Cardiac muscle cell (in vitro differentiated cells and primary cell): ENCODE results near the gene NPDC1. TPM values are rescaled to one million over a fixed set of nuclear protein-coding genes. Genes with fewer than 3 reads are reported as not detected.

Source experiments
- DNase-seq, 2 donors: peaks; one replicate each; pipeline versions ENCODE4 v3.0.0 to v3.0.0-alpha.2; 2010 to 2017; ENCODE audit warnings: low read depth in 1 of 2, low spot score in 1 of 2
- H3K27ac ChIP-seq: fragments of 200-600 bp; sonication (generic); 2 replicates; pipeline ENCODE4 v1.5.1; 2016
- H3K27me3 ChIP-seq: fragments of 200-600 bp; sonication (generic); 2 replicates; pipeline ENCODE4 v1.6.0; 2016; ENCODE audit warnings: control low read depth
- H3K36me3 ChIP-seq: fragments of 200-600 bp; sonication (generic); 2 replicates; pipeline ENCODE4 v1.5.1; 2016; ENCODE audit warnings: control low read depth
- H3K4me1 ChIP-seq: fragments of 200-600 bp; sonication (generic); 2 replicates; pipeline ENCODE4 v1.8.1; 2017; ENCODE audit warnings: low read depth, mild to moderate bottlenecking, mixed run types
- H3K4me3 ChIP-seq: fragments of 200-600 bp; sonication (generic); 2 replicates; pipeline ENCODE4 v1.5.1; 2016; ENCODE audit warnings: mild to moderate bottlenecking
- H3K9me3 ChIP-seq: fragments of 200-600 bp; sonication (generic); 2 replicates; pipeline ENCODE4 v1.5.1; 2017; ENCODE audit warnings: low read depth, mild to moderate bottlenecking, control low read depth
- CTCF ChIP-seq: IDR thresholded peaks from 2 replicates; pipeline ENCODE4 v1.5.1; 2012; ENCODE audit warnings: low read depth, mild to moderate bottlenecking, low read length
- polyA plus RNA-seq: library from polyadenylated mRNA; unstranded; fragments of >200 nt; fragmentation: Nextera tagmentation; extraction: Ambion mirVana; gene quantifications from 2 replicates; pipeline ENCODE4 v1.2.1, GENCODE V29; 2016
- total RNA-seq: library from RNA; depleted of rRNA; stranded (reverse); fragments of >200 nt; gene quantifications from 2 replicates; pipeline ENCODE4 v1.2.3, GENCODE V29; 2016

Gene NPDC1
- total and polyA plus RNA-seq, 2 experiments from 2014 or later, result 65.1 to 94.9 TPM

GRCh38 chr9:137042751-137043727 is 2.9 kb downstream of the NPDC1 start:
- H3K27me3 ChIP-seq, result peaks cover 35% of the 10 kb centered on the region
- H3K27ac ChIP-seq, result no peak overlapping the region
- H3K4me1 ChIP-seq, result peaks cover 5% of the 10 kb centered on the region
- H3K4me3 ChIP-seq, result no peak overlapping the region
- no peaks in the 10 kb centered on the region for H3K36me3 ChIP-seq
- no peak for TF ChIP-seq CTCF
- H3K9me3 ChIP-seq, result no peaks in the 10 kb centered on the region
- DNase-seq, result no peak

- Histone ChIP-seq H3K27me3 (peaks cover 24% of the 10 kb centered on the region), H3K4me3 (no peak overlapping the region), H3K27ac (no peak overlapping the region), H3K36me3 (no peaks in the 10 kb centered on the region), H3K4me1 (peaks cover 5% of the 10 kb centered on the region), H3K9me3 (no peaks in the 10 kb centered on the region)
- no peak for DNase-seq
- TF ChIP-seq CTCF, result no peak
Measured at GRCh38 chr9:137041124-137041523, 4.9 kb downstream of the NPDC1 start.

GRCh38 chr9:137040568-137040967 is 5.4 kb downstream of the NPDC1 start:
- Histone ChIP-seq H3K9me3 (no peaks in the 10 kb centered on the region), H3K36me3 (no peaks in the 10 kb centered on the region), H3K4me1 (peaks cover 5% of the 10 kb centered on the region), H3K27me3 (peaks cover 24% of the 10 kb centered on the region), H3K4me3 (no peak overlapping the region), H3K27ac (no peak overlapping the region)
- DNase-seq, result no peak
- TF ChIP-seq CTCF, result no peak

GRCh38 chr9:137039611-137040366 is 6.2 kb downstream of the NPDC1 start:
- no peak overlapping the region for H3K4me3 ChIP-seq
- no peak for TF ChIP-seq CTCF

GRCh38 chr9:137038916-137039315 is 7.1 kb downstream of the NPDC1 start:
- DNase-seq, result no peak
- Histone ChIP-seq H3K4me1 (no peaks in the 10 kb centered on the region), H3K27ac (no peak overlapping the region), H3K27me3 (peaks cover 8% of the 10 kb centered on the region), H3K36me3 (no peaks in the 10 kb centered on the region), H3K9me3 (no peaks in the 10 kb centered on the region), H3K4me3 (no peak overlapping the region)
- TF ChIP-seq CTCF, result no peak

More at GRCh38 chr9:137039611-137040366, 6.2 kb downstream of the NPDC1 start:
- no peaks in the 10 kb centered on the region for H3K9me3 ChIP-seq
- H3K27me3 ChIP-seq, result peaks cover 16% of the 10 kb centered on the region
- H3K27ac ChIP-seq, result no peak overlapping the region
- H3K36me3 ChIP-seq, result no peaks in the 10 kb centered on the region
- no peaks in the 10 kb centered on the region for H3K4me1 ChIP-seq
- no peak for DNase-seq
